GM12865 (cell line): ENCODE results near the gene TNS3.

Experiments
- DNase-seq: peaks from one replicate; pipeline ENCODE4 v3.0.0; 2010; ENCODE audit warnings: low read depth
- H3K4me3 ChIP-seq: 2 replicates; pipeline ENCODE4 v1.5.1; 2011; ENCODE audit warnings: mild to moderate bottlenecking, low read depth, low read length, control low read depth
- CTCF ChIP-seq: IDR thresholded peaks from 2 replicates; pipeline ENCODE4 v1.5.1; 2011; ENCODE audit warnings: low read length, control low read depth, low read depth, inconsistent platforms; ENCODE audit not compliant: insufficient read depth; ENCODE audit errors: missing control alignments

TNS3 gene

GRCh38 chr7:47493976-47494911, 87.7 kb downstream of the TNS3 start:
- TF ChIP-seq CTCF = no peak
- DNase-seq = peak; percentile 29
- H3K4me3 ChIP-seq = peak overlapping the region; percentile 12

- no peak for TF ChIP-seq CTCF
- no peak overlapping the region for H3K4me3 ChIP-seq
- no peak for DNase-seq
Observed at GRCh38 chr7:47492716-47493325, 89.1 kb downstream of the TNS3 start.

- no peak for TF ChIP-seq CTCF
- no peak for DNase-seq
- H3K4me3 ChIP-seq = no peak overlapping the region
Observed at GRCh38 chr7:47490501-47491265, 91.2 kb downstream of the TNS3 start.

GRCh38 chr7:47489624-47490023, 92.3 kb downstream of the TNS3 start:
- no peak for DNase-seq
- TF ChIP-seq CTCF = no peak
- H3K4me3 ChIP-seq = no peak overlapping the region

- no peak for DNase-seq
- TF ChIP-seq CTCF = no peak
- no peak overlapping the region for H3K4me3 ChIP-seq
Observed at GRCh38 chr7:47488969-47489342, 93.0 kb downstream of the TNS3 start.

GRCh38 chr7:47488201-47488968, 93.5 kb downstream of the TNS3 start:
- DNase-seq = no peak
- no peak overlapping the region for H3K4me3 ChIP-seq
- no peak for TF ChIP-seq CTCF
